ENCODE data around the gene ARMCX2. TPM values are rescaled to one million over a fixed set of nuclear protein-coding genes. Genes with fewer than 3 reads are reported as not detected.

ARMCX2 gene
- total RNA-seq, 1 donor from 2014 or later, result 24.8 TPM

GRCh38 chrX:101639583-101639982 lies 20.1 kb downstream of the ARMCX2 start:
- no peaks in the 10 kb centered on the region for H3K9me3 ChIP-seq
- H3K4me3 ChIP-seq, result no peak overlapping the region
- no peak overlapping the region for H3K27ac ChIP-seq
- H3K36me3 ChIP-seq, result no peaks in the 10 kb centered on the region
- DNase-seq (no peak), ATAC-seq (no peak)
- no peak for TF ChIP-seq CTCF (IDR thresholded peaks at IDR 0.05)
- no peaks in the 10 kb centered on the region for H3K27me3 ChIP-seq (ENCODE audit: low read depth)
- intact Hi-C loops (cut with DNase I), result no loop called here
- H3K4me1 ChIP-seq, result no peaks in the 10 kb centered on the region

GRCh38 chrX:101619364-101619763 lies 40.3 kb downstream of the ARMCX2 start:
- H3K27ac ChIP-seq, result no peak overlapping the region
- ATAC-seq, result no peak
- no peaks in the 10 kb centered on the region for H3K27me3 ChIP-seq (ENCODE audit: low read depth)
- DNase-seq, result no peak
- intact Hi-C loops (cut with DNase I), result no loop called here
- peaks cover 3% of the 10 kb centered on the region for H3K4me1 ChIP-seq
- TF ChIP-seq CTCF (IDR thresholded peaks at IDR 0.05), result no peak
- no peak overlapping the region for H3K4me3 ChIP-seq
- no peaks in the 10 kb centered on the region for H3K36me3 ChIP-seq
- no peaks in the 10 kb centered on the region for H3K9me3 ChIP-seq

- Histone ChIP-seq H3K27me3 (ENCODE audit: low read depth) (no peaks in the 10 kb centered on the region), H3K4me3 (peak within 1 kb of the TSS; percentile 71), H3K9me3 (no peaks in the 10 kb centered on the region), H3K36me3 (no peaks in the 10 kb centered on the region), H3K4me1 (no peaks in the 10 kb centered on the region), H3K27ac (peak within 1 kb of the TSS; percentile 77)
- DNase-seq (peak; percentile 85), ATAC-seq (peak; percentile 95)
- peak; percentile 33 for TF ChIP-seq CTCF (IDR thresholded peaks at IDR 0.05)
- intact Hi-C loops (cut with DNase I), result no loop called here
Observed at GRCh38 chrX:101617211-101618191, 42.1 kb downstream of the ARMCX2 start, which contains the start of gene ARMCX6. Gene ARMCX6, minus strand, starts transcription at chrX:101618000. Its CDS starts 1,380 bp downstream, at chrX:101616620.

- no peak for ATAC-seq
- no peak for TF ChIP-seq CTCF (IDR thresholded peaks at IDR 0.05)
Observed at GRCh38 chrX:101605728-101606127, 53.9 kb downstream of the ARMCX2 start.

More at GRCh38 chrX:101605728-101606127, 53.9 kb downstream of the ARMCX2 start:
- H3K9me3 ChIP-seq, result no peaks in the 10 kb centered on the region
- H3K4me3 ChIP-seq, result no peak overlapping the region
- no peaks in the 10 kb centered on the region for H3K4me1 ChIP-seq
- no peaks in the 10 kb centered on the region for H3K27me3 ChIP-seq (ENCODE audit: low read depth)
- no peaks in the 10 kb centered on the region for H3K36me3 ChIP-seq
- H3K27ac ChIP-seq, result no peak overlapping the region
- DNase-seq, result no peak
- intact Hi-C loops (cut with DNase I), result no loop called here

Other genes starting within 250 kb of the ARMCX2 start
- 14.3 TPM for gene ARMCX4, start 174.4 kb downstream of the ARMCX2 start, total RNA-seq
- 18.8 TPM for gene ARMCX1, start 109.3 kb downstream of the ARMCX2 start, total RNA-seq
- 36.5 TPM for gene ARMCX6, start 41.9 kb downstream of the ARMCX2 start, total RNA-seq
- 48.4 TPM for gene ARMCX3, start 36.7 kb downstream of the ARMCX2 start, total RNA-seq